Stimulated activated CD8-positive, alpha-beta memory T cell treated with anti-CD3 and anti-CD28 coated beads, Interleukin-15, amount 100 ng/mL, for 1 hour (primary cell): ENCODE measurements around the gene USF3.
A peak's percentile ranks its signal among the peaks of the same experiment; 100 is the strongest.

Source experiments
- DNase-seq: peaks from one replicate; pipeline ENCODE4 v3.0.0-alpha.2; 2020; ENCODE audit warnings: low read depth

USF3 gene

DNA sequence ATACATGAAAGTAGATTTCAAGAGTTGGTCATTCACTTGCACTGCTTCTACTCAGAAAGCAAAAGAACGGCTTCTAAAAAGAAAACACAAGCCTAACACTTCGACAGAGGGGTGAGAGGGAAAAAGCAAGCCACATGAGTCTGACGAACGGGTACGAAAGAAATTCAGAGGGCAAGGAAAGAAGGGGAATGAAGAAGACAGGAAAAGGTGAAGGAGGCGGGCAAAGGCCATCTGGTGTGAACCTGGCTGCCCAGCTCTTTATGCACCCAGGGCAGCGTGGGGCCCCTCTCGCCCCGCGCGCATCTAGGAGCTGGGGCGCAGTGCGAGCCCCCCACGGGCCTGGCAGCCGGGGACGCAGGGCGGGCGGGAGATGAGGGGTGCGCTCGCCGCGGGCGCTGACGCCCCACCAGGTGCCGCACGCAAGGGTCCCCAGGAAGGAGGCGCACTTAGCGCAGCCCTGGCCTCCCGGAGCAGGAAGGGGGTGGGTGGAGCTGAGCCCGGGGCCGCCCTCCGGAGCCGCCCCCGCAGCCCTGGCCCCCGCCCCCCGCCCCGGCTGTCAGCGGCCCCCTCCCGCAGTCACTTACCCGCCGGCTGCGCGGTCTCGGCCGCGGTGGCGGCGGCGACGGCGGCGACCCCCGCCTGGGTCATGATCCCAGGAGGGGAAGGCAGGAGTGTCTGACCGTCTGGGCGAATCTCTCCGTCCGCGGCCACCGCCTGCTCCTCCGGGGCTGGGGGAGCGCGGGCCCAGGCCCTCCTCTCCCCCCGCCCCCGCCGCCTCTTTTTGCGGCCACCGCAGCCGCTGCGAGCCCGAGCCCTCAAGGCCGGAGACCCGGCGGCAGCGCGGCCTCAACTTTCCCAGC is at the start of gene USF3:
Gene USF3, minus strand, starts transcription at position 857 of the 860 bp plus-strand sequence. CDS start 21,764 bp downstream, outside the sequence.
- DNase-seq: peak; percentile 55

GRCh38 chr3:113745756-113746547 is 49.5 kb upstream of the USF3 start, which contains the start of gene NAA50:
NAA50 (minus strand) TSS chr3:113746249; CDS start chr3:113745949, 300 bp downstream.
- DNase-seq: peak; percentile 90

- peak; percentile 56 for DNase-seq
Measured at GRCh38 chr3:113744941-113745755, 48.7 kb upstream of the USF3 start.

DNA sequence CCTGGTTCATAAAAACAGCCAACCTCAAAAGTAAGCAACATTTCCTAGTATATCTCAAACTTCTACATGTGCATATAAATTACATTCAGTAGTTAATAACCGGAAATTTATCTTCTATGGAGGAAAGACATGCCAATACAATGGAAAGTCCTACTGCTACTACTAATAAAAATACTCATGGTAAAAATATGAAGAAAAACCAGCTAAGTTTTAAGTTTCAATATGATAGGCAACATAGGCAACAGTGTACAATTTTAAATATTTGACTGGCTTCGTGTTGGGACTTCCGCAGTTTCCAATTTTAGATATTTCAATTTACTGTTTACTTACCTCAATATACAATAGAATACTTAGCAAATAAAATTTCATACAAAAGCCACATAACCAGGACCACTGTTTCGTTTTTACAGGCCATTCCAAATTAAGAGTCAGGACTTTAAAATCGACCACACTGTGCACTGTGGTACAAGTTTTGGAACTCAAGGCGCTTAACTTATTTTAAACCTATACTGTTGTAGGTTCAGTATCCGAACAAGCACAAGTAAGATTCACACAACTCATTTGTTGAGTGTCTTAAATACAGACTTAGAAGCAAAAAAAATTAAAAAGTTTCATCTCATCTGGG is 46.7 kb upstream of the USF3 start:
- DNase-seq: no peak

- DNase-seq: no peak
Measured at GRCh38 chr3:113741620-113742019, 45.2 kb upstream of the USF3 start.

GRCh38 chr3:113741086-113741485 is 44.6 kb upstream of the USF3 start:
- DNase-seq: no peak

DNA sequence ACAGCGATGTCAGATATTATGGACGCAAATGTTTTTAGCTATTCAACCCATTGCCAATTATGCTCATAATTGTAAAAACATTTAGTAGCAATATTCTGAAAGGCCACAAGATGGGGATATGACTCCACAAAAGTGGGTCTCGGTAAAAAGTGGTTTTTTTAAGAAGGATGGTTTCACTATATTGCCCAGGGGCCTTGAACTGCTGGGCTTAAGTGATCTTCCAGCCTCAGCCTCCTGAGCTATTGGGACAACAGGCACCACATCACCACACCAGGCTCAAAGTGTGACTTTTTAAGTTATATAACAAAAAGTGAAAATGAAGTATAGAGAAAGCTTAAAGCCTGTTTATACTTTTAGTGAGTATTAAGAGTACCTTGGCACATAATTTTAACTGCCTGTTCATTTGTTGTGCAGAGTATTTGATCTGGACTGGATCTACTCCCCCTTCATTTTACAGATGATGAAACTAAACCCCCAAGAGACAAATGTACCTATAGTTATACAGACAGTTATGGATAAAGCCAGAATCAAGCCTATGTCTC is 40.2 kb upstream of the USF3 start:
- DNase-seq: no peak

DNA sequence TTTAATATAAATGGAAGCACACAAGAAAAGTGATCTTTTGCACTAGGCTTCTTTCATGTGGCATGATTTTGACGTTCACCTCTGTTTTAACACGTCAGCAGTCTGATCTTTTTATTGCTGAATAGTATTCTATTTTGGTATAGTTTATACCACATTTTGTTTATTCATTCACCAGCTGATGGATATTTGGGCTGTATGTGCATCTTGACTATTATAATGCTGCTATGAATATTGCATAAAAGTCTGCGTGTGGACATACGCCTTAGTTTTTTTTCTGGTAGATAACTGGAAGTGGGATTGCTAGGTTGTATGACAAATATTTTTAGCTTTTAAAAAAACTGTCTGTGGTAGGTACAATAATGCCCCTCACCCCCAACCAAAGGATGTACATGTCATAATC is 35.3 kb upstream of the USF3 start:
- no peak for DNase-seq

- no peak for DNase-seq
Measured at GRCh38 chr3:113730550-113730949, 34.1 kb upstream of the USF3 start.

DNA sequence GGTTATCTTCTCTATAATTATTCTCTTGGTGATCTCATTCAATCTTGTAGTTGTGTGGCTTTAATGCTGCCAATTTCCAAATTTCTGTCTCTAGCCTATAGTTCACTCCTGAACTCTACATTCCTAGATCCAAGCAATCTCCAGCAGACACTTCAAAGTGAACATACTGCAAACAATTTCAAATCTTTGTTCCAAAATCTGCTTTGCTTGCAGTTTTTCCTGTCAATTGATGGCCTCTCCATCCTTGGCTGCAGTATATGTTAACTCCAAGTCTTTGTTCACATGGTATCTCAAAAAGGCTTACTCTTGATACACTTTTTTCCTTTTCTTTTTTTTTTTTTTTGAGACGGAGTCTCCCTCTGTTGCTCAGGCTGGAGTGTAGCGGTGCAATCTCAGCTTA is 32.2 kb upstream of the USF3 start:
- no peak for DNase-seq

GRCh38 chr3:113721636-113722035 is 25.2 kb upstream of the USF3 start:
- no peak for DNase-seq

DNA sequence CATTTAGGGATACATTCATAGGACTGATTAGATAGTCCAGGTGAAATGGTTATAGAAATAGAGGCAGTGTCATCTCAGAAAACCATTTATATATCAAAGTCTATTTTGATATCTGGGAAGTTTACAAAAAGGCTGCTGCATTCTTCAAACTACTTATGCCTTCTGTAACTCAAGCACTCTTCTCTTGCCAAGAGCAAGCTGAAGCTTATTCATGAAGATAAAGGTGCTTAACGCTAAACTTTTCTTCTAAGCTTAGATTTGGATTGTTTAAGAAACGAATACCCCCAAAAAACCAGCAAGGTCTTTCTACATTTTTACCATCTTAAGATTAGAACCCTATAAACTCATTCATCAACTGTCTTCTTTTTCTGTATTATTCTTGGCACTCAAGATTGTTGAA is 23.3 kb upstream of the USF3 start:
- DNase-seq: no peak

GRCh38 chr3:113719294-113719693 is 22.9 kb upstream of the USF3 start:
- DNase-seq: no peak

DNA sequence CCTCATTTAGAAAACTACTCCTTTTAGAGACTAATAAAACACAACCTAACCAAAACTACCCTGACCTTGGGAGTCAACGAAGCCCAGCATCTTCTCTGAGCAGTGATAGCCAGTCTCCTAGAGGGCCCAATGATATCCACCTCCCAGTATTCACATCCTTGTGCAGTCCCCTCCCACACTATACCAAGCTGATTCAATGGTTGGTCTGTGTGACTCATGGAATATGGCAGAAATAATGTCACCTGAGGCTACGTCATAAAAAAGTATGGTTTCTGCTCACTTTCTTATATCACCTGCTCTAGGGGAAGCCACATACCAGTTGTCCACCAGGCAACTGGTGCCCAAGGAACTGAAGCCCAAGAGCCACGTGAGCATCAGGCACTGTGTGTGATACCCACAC is 21.4 kb upstream of the USF3 start:
- no peak for DNase-seq

DNA sequence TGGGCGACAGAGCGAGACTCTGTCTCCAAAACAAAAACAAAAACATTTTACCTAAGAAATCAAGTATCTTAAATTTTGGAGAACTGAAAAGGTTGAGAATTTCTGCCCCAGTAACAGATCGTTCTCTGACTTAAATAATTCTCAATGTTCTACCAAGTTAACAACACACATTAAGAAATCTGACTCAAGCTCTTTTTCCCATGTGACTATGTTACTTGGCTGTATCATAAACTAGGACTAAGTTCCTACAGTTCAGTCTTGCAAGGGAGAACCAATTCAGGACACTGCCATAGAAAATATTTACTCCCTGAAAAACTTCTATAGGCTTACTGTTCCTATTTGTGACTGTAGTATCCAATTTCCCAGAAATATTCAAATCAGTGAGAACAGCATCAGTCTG is 20.9 kb upstream of the USF3 start:
- DNase-seq: no peak

GRCh38 chr3:113714702-113715101 is 18.3 kb upstream of the USF3 start:
- no peak for DNase-seq

GRCh38 chr3:113712129-113712528 is 15.7 kb upstream of the USF3 start:
- DNase-seq: no peak

DNA sequence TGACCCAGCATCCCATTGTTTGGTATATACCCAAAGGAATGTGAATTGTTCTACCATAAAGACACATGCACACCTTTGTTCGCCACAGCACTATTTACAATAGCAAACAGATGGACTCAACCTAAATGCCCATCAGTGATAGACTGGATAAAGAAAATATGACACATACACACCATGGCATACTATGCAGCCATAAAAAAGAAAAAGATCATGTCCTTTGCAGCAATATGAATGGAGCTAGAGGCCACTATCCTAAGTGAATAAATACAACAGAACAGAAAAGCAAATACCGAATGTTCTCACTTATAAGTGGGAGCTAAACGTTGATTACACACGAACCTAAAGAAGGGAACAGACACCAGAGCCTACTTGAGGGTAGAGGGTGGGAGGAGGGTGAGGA is 11.4 kb upstream of the USF3 start:
- DNase-seq: no peak

DNA sequence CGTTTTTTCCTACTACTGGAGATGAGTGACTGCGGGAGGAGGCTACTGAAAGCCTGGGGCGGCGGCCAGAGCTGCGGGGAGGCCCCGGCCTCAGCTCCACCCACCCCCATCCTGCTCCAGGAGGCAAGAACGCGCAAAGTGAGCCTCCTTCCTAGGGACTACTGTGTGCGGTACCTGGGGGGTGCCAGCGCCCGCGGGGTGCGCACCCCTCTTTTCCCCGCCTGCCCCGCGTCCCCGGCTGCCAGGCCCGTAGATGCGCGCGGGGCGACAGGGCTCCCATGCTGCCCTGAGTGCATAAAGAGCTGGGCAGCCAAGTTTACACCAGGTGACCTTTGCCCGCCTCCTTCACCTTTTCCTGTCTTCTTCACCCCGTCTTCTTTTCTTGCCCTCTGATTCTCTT is 2.5 kb upstream of the USF3 start:
- no peak for DNase-seq

DNA sequence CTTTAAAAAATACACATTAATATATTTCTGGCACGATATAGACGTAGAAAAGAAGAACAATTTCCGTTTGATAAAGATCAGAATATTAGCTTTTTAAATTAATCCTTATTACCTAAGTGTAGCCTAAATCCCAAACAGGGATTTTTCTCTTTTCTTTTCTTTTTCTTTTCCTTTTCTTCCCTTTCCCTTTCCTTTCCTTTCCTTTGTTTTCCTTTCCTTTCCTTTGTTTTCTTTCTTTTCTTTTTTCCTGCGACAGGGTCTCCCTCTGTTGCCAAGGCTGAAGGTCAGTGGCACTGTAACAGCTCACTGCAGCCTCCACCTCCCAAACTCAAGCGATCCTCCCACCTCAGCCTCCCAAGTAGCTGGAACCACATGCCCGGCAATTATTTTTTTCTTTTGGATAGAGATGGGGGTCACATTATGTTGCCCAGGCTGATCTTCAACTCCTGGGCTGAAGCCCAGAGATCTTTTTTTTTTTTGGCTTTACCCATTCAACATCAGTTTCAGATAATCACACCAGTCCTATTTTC is 1.8 kb upstream of the USF3 start:
- DNase-seq: no peak

DNA sequence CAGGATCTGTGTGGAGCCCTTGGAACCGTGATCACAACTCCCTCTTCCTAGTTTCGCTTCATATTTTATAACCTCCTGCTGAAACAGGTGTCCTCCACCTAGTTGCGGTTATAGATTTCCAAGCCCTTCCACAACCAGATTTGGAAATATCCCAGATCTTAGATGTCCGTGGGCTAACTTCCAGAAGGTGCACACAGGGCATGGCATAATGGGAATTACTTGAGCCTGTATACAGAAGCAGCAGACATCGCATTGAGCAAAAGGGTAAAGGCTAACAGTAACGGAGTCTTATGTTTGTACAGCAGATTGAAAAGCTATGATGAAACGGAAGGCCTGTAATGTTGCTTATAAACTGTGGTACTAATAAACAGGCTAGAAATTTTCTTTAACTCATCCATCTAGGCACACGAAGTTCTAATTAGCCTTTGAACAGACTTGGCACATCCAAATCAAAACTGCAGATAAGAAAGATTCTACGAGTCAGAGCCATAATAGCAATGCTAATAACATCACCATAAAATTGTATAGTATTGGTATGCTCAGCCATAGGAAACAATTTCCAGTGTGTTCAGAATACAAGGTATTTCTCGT is 1.2 kb upstream of the USF3 start:
- no peak for DNase-seq
